ENCODE data around the gene RRM1.
A peak's percentile ranks its signal among the peaks of the same experiment; 100 is the strongest.
"Not testable (repeated sequence)": the region's sequence is repeated elsewhere in the genome, so short reads cannot be mapped to it uniquely, and the experiment has no call there.

RRM1 gene

DNA sequence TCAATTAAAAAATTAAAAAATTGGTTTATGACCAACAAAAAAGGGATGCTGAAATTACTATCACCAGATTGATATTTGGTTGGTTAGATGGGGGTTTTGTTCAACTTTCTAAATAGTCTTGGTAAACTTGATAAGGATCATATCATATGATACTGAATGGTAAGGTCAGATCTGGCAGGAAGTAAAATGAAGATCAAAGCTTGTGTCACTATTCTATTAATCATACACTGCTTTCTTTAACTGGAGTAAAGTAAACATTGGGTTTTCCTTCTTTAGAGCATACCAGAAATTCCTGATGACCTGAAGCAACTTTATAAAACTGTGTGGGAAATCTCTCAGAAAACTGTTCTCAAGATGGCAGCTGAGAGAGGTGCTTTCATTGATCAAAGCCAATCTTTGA, 40.2 kb downstream of the RRM1 start:
- no peak for DNase-seq

DNA sequence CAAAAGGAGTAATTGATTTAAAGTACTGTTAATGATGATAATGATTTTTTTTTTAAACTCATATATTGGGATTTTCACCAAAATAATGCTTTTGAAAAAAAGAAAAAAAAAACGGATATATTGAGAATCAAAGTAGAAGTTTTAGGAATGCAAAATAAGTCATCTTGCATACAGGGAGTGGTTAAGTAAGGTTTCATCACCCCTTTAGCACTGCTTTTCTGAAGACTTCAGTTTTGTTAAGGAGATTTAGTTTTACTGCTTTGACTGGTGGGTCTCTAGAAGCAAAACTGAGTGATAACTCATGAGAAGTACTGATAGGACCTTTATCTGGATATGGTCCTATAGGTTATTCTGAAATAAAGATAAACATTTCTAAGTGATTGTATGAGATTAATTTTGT, 43.9 kb downstream of the RRM1 start:
- DNase-seq: no peak

DNA sequence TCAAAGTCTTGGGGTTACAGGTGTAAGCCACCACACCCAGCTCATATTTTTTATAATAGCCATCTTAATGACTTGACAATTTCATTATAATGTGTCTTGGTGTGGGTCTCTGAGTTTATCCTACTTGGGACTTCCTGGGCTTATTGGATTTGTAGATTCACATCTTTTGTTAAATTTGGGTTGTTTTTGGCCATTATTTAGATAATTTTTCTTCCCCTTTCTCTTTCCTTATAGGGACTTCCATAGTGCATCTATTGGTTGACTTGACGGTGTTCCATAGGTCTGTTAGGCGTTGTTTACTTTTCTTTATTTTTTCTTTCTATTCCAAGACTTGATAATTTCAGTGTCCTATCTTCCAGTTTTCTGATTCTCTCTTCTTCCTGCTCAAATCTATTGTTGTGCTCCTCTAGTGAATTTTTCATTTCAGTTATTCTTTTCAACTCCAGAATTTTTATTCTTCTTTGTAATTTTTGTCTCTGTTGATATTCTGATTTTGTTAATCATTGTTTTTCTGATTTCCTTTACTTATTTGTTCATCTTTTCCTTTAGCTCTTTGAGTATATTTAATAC, 45.6 kb downstream of the RRM1 start:
- DNase-seq: no peak

DNA sequence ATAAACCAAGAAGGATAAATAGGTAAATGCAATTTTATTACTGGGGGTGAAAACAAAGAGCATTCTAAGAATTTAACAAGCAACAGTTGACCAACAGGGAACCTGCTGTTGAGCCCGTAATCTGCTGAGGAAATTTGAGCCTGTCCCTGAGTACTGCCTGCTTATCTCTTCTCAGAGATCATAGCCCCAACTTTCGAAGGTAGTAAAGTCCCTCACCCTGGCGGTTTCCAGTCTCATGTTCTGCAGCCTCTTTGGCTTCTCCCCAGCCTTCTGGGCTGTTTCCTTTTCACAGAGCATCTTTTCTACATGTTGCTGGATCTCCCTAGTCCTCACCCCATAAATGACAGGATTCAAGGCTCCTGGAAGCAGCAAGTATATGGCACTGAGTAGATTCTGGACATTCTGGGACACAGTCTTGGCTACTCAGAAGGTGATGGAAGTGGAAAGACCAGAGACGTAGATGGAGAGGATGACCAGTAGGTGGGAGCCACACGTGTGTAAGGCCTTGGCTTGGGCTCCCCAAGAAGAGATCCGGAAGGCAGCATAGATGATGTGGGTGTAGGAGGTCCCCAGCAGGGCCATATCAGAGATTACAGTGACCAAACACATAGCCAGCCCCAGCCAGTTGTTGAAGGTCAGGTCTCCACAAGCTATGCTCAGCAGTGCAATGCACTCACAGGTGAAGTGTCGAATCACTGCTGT, 51.6 kb downstream of the RRM1 start:
- DNase-seq: no peak

DNA sequence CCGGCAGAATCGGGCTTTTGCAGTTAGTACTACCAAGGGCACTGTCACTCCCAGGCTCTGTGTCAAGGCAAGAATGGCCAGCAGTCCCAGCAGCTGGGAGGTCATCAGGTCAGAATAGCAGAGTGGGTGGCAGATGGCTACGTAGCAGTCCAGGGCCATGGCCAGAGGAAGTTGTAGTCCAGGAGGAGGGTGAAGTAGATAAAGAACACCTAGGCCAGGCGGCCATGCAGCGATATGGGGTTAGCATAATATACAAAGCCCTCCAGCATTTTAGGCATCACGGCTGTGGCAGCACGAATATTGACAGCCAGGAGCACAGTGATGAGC, 52.1 kb downstream of the RRM1 start:
- no peak for DNase-seq

DNA sequence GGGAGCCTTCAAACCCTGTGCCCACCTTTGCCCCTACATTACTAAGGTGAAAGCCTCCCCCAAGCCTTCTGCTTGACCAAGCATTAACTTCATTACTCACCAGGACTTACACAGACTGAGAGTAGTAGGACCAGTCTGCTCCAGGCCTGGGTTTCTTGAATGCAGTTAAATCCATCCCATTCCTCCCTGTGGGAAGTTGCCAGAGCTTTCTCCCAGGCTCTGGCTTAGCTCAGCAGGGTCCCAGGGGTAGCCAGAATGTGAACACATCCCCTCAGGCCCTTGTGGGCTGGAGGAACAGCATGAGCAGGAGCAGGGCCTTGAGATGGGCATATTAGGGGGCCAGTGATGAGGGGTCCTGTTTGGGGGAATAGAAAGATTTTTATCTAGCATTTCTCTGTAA, 59.9 kb downstream of the RRM1 start:
- no peak for DNase-seq

DNA sequence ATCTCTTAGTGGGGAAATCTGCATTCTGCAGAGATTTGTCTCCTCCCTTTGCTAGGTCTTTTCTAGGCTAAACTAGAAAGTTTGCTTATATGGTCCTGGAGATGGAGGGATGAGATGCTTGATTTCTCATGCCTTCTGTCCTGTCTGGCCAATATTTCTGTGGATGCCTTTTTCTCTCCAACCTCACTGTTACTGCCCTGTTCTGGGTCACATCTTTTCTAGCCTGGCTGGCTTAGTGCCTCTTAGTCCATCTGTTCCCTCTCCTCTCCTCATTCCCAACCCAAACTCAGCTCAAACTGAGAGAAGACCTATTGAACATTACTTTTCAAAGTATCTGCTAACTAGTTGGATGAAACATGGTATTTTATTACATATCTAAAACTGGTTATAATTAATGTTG, 62.0 kb downstream of the RRM1 start:
- no peak for DNase-seq

DNA sequence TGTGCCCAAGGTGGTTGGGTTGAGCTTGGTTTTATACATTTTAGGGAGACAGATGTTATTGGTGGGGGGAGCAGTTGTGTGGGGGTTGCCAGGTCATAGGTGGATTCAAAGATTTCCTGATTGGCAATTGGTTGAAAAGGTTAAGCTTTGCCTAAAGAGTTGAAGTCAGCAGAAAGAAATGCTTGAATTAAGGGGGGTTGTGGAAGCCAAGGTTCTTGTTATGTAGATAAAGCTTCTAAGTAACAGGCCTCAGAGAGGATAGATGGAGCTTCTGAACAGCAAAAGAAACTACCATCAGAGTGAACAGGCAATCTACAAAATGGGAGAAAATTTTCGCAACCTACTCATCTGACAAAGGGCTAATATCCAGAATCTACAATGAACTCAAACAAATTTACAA, 64.2 kb downstream of the RRM1 start:
- not testable (repeated sequence) for DNase-seq

DNA sequence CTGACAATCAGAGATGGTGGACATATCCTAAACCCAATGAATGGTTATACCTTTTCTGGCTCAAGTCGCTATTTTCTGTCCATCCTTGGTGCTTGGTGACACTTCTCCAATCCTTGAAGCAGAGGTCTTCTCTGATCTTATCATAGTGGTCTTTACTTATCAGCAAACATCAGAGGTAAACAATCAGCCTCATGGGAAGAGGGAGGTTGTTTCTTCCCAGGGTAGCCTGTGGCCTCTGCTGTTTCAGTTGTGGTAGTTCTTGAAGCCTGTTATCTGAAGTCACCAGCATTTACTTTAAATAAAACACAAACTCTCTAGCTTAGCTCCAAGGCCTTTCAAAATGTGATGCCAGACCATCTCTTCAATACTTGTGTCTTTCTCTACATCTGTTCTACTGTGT, 66.7 kb downstream of the RRM1 start:
- DNase-seq: no peak

DNA sequence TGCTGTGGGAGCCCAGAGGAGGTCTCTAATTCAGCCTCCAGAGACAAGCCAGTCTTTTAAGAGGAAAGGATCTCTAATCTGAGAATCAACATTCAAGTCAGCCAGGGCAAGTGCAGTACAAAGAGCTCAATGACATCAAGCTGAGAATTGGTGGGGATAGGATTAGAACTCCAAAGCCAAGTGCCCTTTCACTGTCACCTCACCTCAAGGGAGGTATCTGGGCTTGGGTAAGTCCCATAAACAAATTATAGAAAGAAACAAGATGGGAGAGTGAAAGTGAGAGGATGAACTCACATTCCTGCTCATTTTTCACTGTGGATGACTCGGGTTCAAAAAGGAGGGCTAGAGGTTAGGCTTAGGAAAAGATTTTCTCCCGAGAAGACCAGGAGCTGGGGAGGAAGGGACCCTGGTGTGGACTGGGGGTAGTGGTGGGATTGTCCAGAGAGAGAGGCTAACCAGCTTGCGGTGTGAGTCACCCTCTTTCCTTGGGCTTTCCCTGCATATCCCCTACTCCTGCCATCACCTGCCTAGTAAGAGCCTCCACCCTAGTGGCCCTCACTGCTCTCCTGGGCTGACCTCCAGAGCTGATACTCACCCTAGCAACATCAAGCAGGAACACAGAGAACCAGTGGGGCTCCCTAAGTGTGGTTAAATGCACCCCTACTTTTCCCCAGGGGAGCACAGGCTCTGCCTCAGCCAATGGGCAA, 70.4 kb downstream of the RRM1 start:
- no peak for DNase-seq

DNA sequence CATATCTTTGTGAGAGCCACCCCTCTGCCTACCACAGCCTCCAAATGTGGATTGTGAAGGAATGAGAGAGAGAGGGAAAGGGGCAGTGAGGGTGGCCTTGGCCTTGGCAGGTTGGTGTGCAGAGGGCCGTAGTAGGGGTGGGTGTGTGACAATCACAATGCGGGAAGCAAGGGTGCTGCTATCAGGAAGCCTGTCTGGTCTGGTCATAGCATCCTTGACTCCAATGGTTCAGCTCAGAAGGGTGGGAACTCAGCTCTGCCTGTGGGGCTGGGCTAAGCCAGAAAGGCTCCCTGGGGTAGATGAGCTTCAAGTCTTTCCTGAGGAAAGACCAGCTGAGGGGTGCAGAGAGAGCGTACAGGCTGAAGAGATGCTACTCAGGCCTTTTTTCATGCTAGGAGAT, 72.7 kb downstream of the RRM1 start:
- DNase-seq: no peak

DNA sequence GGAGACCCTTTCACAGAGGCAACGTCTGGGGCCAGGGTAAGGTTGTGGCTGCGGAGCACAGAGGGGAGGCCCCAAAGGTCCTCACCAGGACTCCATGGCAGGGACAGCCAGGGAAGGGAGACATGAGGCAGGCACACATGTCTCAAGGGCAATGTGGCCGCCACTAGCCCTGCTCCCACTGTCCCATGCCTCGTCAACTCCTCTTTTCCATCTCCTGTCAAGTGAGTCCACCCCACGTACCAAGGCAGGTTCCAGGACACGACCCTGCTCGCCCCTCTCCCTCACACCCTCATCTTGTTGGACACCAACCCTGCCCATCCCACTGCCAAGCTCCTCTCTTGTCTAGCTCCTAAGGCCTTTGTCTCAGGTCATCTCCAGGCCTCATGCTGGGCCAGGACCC, 73.2 kb downstream of the RRM1 start:
- DNase-seq: no peak

DNA sequence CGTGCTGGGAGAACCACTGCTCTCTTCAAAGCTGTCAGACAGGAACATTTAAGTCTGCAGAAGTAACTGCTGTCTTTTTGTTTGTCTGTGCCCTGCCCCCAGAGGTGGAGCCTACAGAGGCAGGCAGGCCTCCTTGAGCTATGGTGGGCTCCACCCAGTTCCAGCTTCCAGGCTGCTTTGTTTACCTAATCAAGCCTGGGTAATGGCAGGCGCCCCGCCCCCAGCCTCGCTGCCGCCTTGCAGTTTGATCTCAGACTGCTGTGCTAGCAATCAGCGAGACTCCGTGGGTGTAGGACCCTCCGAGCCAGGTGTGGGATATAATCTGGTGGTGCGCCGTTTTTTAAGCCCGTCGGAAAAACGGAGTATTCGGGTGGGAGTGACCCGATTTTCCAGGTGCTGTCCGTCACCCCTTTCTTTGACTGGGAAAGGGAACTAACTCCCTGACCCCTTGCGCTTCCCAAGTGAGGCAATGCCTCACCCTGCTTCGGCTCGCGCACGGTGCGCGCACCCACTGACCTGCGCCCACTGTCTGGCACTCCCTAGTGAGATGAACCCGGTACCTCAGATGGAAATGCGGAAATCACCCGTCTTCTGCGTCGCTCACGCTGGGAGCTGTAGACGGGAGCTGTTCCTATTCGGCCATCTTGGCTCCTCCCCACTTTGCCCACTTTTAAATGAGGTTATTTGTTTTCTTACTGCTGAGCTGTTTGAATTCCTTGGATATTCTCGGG, 81.2 kb downstream of the RRM1 start:
- not testable (repeated sequence) for DNase-seq

DNA sequence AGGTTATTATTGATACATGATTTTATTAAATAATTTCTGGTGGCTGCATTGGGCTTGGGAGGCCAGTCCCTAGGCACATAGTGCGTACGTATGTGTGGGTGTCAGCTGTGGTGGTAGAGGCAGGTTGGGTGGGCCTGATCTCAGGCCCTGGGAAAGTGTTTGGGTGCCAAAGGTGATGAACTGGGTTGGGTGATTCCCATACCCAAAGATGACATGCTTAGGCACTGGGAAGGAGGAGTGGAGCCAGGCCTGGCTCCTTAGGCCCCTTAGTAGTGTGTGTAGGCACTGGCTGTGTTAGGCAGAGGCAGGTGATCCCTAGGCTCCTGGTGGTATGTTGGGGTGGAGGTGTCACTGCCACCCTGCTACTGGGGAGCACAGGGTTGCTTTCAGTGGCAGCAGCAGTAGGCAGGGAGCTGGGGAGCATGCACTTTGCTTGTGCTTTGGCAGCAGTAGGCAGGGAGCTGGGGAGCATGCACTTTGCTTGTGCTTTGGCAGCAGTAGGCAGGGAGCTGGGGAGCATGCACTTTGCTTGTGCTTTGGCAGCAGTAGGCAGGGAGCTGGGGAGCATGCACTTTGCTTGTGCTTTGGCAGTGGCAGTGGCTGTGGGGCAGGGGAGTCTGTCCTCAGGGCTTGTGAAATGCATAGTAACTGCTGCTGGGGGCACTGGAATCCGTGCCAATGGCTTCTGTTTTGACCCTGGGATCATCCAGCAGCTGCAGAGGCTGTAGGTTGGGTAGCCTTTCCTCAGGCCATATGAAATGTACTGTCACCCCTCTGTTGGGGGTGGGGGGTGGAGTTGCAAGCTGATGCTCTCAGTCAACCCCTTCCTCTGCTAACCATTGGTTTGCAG, 84.4 kb downstream of the RRM1 start:
- no peak for DNase-seq

DNA sequence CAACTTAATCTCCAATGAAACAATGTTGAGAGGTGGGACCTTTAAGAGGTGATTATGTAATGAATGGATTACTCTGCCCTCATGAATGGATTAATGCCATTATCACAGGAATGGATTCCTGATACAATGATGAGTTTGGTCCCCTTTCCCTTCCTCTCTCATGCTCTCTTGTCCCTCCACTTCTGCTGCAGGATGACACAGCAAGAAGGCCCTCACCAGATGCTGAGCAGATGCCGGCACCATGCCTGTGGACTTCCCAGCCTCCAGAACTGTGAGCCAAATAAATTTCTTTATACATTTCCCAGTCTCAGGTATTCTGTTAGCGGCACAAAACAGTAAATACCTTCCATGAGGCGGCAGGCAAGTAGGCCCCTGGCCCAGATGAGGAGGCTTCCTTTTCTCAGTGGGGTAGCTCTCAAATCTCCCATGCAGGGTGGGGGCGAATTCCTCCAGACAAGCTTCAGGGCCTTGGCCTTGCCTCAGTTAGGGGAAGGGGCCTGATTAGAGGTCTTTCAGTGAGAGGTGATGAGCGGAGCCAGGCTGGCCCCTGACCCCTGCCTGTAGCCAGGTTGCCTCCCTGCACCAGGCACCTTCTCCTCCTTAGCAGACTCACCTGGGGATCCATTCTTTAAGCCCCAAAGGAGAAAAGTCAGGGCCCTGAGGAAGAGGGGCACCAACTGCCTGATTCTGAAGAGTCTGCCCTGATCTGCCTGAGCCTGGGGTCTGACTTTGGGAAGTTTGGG, 86.0 kb downstream of the RRM1 start:
- DNase-seq: no peak

DNA sequence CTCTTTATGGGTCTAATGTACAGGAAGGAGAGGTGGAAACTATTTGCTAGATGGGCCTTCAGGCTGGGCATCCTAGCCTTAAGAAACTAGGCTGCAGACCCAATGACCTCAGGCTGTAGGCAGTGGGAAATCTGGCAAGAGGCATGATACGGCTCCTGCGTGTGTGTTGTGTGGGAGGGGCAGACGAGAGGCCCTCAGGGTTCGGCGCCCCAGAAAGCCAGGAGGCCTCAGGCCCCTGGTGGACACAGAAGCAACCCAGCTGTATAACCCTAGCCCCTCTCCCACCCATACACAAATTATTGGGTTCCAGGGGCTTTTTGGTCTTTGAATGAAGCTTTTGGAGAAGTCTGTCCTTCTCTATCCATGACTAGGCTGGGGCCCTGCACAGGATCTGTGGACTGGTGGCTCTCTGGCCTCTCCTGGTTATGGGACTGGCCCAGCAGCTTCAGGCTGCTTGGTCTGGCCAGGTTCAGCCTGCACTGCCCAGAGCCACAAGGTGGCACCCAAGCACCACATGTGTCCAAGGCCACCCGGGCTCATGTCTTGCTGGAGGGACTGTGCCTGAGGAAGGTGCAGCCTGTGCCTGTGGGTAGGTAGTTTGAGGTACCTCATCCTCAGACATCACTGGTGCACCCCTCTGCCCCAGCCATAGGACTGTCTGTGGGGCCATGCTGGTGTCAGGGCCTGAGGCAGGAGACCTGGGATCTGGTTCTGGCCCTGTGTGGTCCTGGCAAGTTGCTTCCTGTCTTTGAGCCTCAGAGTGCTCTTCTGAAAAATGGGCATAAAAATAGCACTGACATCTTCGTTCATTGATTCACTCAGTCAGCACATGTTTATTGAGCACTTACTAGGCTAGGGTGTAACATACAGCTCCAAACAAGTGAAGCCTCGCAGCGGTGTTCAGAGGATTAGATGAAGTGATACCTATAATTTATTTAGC, 87.5 kb downstream of the RRM1 start:
- DNase-seq: peak in 22 of 56 donors; percentile 7 to 56 (median 26)

DNA sequence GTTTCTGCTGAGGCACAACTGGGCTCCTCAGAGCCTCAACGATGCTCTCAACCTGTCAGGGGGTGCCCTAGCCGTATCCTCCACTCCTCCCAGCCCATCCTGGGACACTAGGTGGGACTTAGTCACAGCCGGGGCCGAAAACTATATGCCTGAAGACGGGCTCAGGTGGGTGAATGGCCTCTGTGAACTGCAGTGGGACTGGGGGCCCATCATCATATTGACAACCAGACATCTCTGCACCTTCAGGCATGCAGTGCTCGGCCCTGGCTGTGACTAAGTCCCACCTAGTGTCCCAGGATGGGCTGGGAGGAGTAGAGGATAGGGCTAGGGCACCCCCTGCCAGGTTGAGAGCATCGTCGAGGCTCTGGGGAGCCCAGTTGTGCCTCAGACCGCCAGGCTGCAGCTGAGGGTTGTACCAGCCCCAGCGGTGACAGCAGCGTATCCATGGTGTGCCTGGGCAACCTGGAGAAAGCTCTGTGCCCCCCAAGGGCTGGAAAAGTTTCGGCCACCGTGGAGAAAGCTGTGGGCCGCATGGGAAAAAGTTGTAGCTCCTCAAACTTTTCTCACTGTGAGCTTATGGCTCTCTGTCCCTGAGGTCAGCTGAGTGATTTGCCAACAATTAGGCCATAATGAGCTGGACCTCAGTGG, 88.9 kb downstream of the RRM1 start:
- DNase-seq: no peak

DNA sequence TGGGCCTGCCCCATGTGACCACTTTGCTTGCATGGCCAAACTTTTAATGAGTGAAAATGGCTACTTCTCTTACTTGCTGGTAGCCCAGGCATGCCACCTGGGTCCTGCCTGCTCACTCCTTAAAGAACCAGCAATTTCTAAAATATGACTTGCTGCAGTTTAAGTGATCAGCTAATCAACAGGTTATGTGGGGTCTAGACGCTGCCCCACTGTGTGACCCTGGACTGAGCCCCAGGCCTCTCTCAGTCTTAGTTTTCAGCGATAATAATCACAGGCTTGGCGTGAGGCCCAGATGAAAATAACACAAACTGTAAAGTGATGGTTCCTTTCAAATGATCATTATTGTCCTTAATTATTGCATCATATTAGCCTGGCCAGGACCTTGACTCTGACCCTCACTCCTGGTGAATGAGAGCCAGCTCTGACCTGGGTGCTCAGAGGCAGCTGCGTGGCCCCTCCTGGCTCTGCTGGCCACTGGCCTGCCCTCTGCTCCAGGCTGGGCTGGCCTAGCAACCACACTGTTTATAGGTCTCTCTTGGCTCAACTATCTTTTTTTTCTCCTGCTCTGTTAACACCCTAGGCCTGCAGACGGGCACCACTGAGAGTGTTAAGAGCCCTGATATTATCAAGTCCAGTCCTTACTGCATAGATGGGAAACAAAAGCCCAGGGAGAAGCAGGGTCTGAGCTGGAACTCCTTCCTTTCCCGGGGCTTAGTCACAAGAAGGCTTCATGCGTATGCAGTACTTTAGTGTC, 89.7 kb downstream of the RRM1 start:
- DNase-seq: no peak
